Left colon (tissue), 2 donors: Measurements from ENCODE around the gene LAG3. TPM values are rescaled to one million over a fixed set of nuclear protein-coding genes. Genes with fewer than 3 reads are reported as not detected.

Source experiments
- ATAC-seq: fragments of 200-7000 bp; cut with Tn5 transposase; one replicate; pipeline ENCODE4 v1.9.1; 2020; ENCODE audit warnings: mild to moderate bottlenecking, moderate library complexity
- DNase-seq, 2 donors: peaks; one replicate each; pipeline ENCODE4 v3.0.0-alpha.2; 2020
- intact Hi-C, 2 donors: fragments of 100-400 bp; cut with DNase I in 1 of 2; cut with micrococcal nuclease in 1 of 2; formaldehyde crosslinking; loops; one replicate each; pipeline versions ENCODE4 v1.11.2 to v1.14.0; 2022; cut with DNase I, micrococcal nuclease
- total RNA-seq, 2 donors: library from RNA; stranded (reverse); fragmentation: NEBNext Ultra II Directional; extraction: Animal tissue kit (Norgen Biotek cat#: 25700); gene quantifications; one replicate each; pipeline ENCODE4 v1.2.1, GENCODE V29; 2021
- donor health status: DM: no; HTN: no; CAD: no.
- donor health status: DM: yes; HTN: yes; CAD: no.

The LAG3 gene
- total RNA-seq, 2 donors from 2014 or later, result 0.89 to 1.6 TPM

- ATAC-seq (no peak), DNase-seq (no peak)
- intact Hi-C loops, result loop anchor here in 1 of 2 donors (5.0 kb wide), 1 partner anchor 36 kb away; no protein-coding TSS in a partner anchor
Observed at GRCh38 chr12:6782850-6783566, 10.7 kb downstream of the LAG3 start.

- intact Hi-C loops, result loop anchor here in 1 of 2 donors (5.0 kb wide), 1 partner anchor 37 kb away; no protein-coding TSS in a partner anchor
- DNase-seq, result no peak
- no peak for ATAC-seq
Observed at GRCh38 chr12:6783828-6784227, 11.5 kb downstream of the LAG3 start.

- DNase-seq (no peak), ATAC-seq (no peak)
- intact Hi-C loops, result loop anchor here in 1 of 2 donors (5.0 kb wide), 1 partner anchor 37 kb away; no protein-coding TSS in a partner anchor
Observed at GRCh38 chr12:6784296-6784695, 12.0 kb downstream of the LAG3 start.

GRCh38 chr12:6784761-6785160 is 12.4 kb downstream of the LAG3 start:
- ATAC-seq (no peak), DNase-seq (no peak)
- intact Hi-C loops, result loop anchor here in 1 of 2 donors (5.0 kb wide), 1 partner anchor 37 kb away; no protein-coding TSS in a partner anchor

GRCh38 chr12:6786416-6787094 is 14.2 kb downstream of the LAG3 start:
- no peak for ATAC-seq
- no peak for DNase-seq
- intact Hi-C loops, result no loop called here

DNA sequence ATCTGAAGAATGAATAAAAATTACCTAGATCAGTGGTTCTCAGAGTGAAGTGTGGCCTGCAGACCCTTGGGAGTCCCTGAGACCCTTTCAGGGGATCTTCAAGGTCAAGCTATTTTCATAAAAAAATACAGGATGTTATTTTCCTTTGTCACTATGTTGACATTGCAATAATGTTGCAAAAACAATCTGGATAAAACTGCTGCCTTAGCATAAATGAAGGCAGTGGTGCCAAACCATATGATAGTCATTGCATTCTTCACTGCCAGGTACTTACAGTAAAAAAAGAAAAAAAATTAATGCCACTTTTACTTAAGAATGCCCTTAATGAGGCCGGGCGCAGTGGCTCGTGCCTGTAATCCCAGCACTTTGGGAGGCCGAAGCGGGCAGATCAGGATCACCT is 15.0 kb downstream of the LAG3 start:
- ATAC-seq (no peak), DNase-seq (no peak)
- intact Hi-C loops, result no loop called here

DNA sequence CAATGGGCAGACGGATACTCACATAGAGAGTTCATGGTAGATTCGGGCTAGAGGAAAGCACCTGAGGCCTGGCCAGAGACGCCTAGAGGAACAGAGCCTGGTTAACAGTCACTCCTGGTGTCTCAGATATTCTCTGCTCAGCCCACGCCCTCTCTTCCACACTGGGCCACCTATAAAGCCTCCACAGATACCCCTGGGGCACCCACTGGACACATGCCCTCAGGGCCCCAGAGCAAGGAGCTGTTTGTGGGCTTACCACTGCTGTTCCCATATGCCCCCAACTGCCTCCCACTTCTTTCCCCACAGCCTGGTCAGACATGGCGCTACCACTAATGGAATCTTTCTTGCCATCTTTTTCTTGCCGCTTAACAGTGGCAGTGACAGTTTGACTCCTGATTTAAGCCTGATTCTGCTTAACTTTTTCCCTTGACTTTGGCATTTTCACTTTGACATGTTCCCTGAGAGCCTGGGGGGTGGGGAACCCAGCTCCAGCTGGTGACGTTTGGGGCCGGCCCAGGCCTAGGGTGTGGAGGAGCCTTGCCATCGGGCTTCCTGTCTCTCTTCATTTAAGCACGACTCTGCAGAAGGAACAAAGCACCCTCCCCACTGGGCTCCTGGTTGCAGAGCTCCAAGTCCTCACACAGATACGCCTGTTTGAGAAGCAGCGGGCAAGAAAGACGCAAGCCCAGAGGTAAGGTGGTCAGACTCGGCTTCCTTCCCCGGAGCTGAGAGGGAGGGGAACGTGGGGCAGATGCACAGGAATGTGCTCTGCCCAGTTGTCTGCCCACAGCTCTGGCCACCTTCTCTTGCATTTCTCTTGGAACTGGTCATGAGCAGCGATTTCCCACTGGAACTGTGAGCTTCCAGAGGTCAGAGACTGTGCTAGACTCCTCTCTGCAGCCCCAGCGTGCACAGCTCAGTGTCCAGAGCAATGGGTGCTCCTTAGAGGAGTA is 16.9 kb downstream of the LAG3 start, which contains the start of gene CD4:
CD4 (plus strand) TSS at position 557 of the 953 bp plus-strand sequence. CDS start 10,611 bp downstream, outside the sequence.
- intact Hi-C loops, result no loop called here
- peak; percentile 64 to 69 for DNase-seq
- ATAC-seq, result peak; percentile 34

- DNase-seq (no peak), ATAC-seq (no peak)
- intact Hi-C loops, result no loop called here
Observed at GRCh38 chr12:6790496-6791150, 18.3 kb downstream of the LAG3 start.

- intact Hi-C loops, result no loop called here
- no peak for ATAC-seq
- no peak for DNase-seq
Observed at GRCh38 chr12:6791931-6792520, 19.7 kb downstream of the LAG3 start.

GRCh38 chr12:6792522-6793201 is 20.3 kb downstream of the LAG3 start:
- ATAC-seq (peak; percentile 42), DNase-seq (no peak)
- intact Hi-C loops, result no loop called here

DNA sequence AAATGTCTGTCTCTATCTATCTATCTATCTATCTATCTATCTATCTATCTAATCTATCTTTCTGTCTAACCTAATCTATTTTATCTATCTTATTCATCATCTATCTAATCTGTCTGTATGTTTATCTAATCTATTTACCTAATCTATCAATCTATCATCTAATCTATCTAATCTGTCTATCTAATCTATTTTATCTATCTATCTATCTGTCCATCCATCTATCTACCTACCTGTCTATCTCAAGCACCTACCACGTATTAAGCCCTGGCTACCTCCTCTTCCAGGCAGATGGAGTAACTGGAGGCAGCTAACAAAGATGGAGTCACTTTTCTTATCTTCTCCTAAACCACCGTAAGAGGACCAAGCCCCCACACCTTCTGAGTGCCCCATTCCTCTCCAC is 22.8 kb downstream of the LAG3 start:
- intact Hi-C loops, result no loop called here
- no peak for DNase-seq
- ATAC-seq, result no peak

DNA sequence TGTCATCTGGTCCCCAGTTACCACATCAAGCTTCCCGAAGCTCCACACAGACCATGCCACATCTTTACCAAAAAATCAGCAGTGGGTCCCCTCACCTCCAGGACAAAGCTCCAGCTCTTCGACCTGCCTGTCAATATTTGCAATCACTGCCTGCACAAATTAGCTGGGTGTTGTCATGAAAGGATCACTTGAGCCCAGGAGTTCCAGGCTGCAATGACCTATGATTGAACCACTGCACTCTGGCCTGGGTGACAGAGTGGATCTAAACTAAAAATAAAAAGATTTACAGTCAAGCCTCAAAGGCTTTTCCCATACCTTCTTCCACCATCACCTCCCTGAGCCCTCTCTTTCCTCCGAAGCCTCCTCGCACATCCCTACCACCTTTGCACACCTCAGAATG is 24.3 kb downstream of the LAG3 start:
- intact Hi-C loops, result no loop called here
- no peak for DNase-seq
- ATAC-seq, result no peak

DNA sequence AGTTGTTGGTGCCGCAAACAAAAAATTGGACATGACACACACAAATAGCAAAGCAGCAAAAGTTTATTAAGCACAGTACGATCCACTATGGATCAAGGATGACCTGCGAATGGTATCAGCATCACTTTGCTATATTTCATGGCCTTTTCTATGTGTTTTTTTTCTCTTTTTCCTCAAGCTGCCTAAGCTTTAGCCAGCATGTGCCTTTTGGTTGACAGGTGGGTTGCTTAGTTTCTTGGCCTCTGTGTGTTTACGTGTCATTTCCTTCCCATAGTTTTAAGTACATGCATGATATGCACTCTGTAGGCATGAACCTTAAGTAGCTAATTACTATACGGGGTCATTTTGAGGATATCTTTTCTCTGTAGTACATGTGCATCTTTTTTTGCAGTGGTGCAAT is 26.8 kb downstream of the LAG3 start:
- DNase-seq (no peak), ATAC-seq (no peak)
- intact Hi-C loops, result no loop called here

- intact Hi-C loops, result no loop called here
Observed at GRCh38 chr12:6807170-6807569, 34.9 kb downstream of the LAG3 start.

GRCh38 chr12:6809056-6809455 is 36.7 kb downstream of the LAG3 start:
- ATAC-seq (no peak), DNase-seq (no peak)
- intact Hi-C loops, result no loop called here

More at GRCh38 chr12:6807170-6807569, 34.9 kb downstream of the LAG3 start:
- ATAC-seq (peak; percentile 40), DNase-seq (no peak)

GRCh38 chr12:6810758-6811157 is 38.4 kb downstream of the LAG3 start:
- intact Hi-C loops, result no loop called here
- ATAC-seq, result no peak
- DNase-seq, result no peak

DNA sequence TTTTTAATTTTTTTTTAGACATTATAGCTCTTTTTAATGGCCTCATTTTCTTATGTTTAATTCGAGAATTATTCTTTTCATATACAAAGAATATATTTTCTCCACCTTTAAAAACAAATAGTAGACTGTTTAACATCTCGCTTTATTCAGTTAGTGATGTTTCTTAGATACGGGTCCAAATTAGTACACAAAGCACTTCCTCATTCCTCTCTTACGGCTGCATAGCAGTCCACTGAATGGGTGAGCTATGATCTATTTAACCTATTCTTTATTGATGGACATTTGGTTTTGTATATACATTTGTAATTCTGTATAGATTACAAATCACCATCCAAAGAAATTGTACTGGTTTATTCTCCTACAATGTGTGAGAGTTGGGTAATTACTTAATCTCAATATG is 41.0 kb downstream of the LAG3 start:
- no peak for DNase-seq
- intact Hi-C loops, result no loop called here
- no peak for ATAC-seq

- no peak for ATAC-seq
- intact Hi-C loops, result no loop called here
- no peak for DNase-seq
Observed at GRCh38 chr12:6816598-6816997, 44.3 kb downstream of the LAG3 start.
